ENCODE results near the gene MFAP4. TPM values are rescaled to one million over a fixed set of nuclear protein-coding genes. Genes with fewer than 3 reads are reported as not detected.

MFAP4 gene
- total RNA-seq, 1 experiment from 2014 or later: 24.8 TPM

GRCh38 chr17:19414396-19415280 lies 27.6 kb upstream of the MFAP4 start:
- no peaks in the 10 kb centered on the region for H3K36me3 ChIP-seq (replicated peaks; ENCODE audit: control insufficient read depth, insufficient read depth, low read length)
- no peaks in the 10 kb centered on the region for H3K27me3 ChIP-seq (ENCODE audit: control insufficient read depth, insufficient read depth, low read length)
- H3K4me3 ChIP-seq (ENCODE audit: insufficient read depth, low read depth, low read length): no peak overlapping the region
- DNase-seq: peak; percentile 39

- no peaks in the 10 kb centered on the region for H3K36me3 ChIP-seq (replicated peaks; ENCODE audit: control insufficient read depth, insufficient read depth, low read length)
- no peak for DNase-seq
- no peak overlapping the region for H3K4me3 ChIP-seq (ENCODE audit: insufficient read depth, low read depth, low read length)
- no peaks in the 10 kb centered on the region for H3K27me3 ChIP-seq (ENCODE audit: control insufficient read depth, insufficient read depth, low read length)
Measured at GRCh38 chr17:19413761-19414160, 26.8 kb upstream of the MFAP4 start.

- H3K36me3 ChIP-seq (replicated peaks; ENCODE audit: control insufficient read depth, insufficient read depth, low read length): no peaks in the 10 kb centered on the region
Measured at GRCh38 chr17:19412984-19413383, 26.0 kb upstream of the MFAP4 start.

GRCh38 chr17:19412510-19412909 lies 25.5 kb upstream of the MFAP4 start:
- Histone ChIP-seq H3K36me3 (replicated peaks; ENCODE audit: control insufficient read depth, insufficient read depth, low read length) (no peaks in the 10 kb centered on the region), H3K27me3 (ENCODE audit: control insufficient read depth, insufficient read depth, low read length) (no peaks in the 10 kb centered on the region), H3K4me3 (ENCODE audit: insufficient read depth, low read depth, low read length) (no peak overlapping the region)
- DNase-seq: no peak

More at GRCh38 chr17:19412984-19413383, 26.0 kb upstream of the MFAP4 start:
- Histone ChIP-seq H3K27me3 (ENCODE audit: control insufficient read depth, insufficient read depth, low read length) (no peaks in the 10 kb centered on the region), H3K4me3 (ENCODE audit: insufficient read depth, low read depth, low read length) (no peak overlapping the region)
- no peak for DNase-seq

GRCh38 chr17:19411631-19412030 lies 24.6 kb upstream of the MFAP4 start:
- Histone ChIP-seq H3K27me3 (ENCODE audit: control insufficient read depth, insufficient read depth, low read length) (no peaks in the 10 kb centered on the region), H3K4me3 (ENCODE audit: insufficient read depth, low read depth, low read length) (no peak overlapping the region), H3K36me3 (replicated peaks; ENCODE audit: control insufficient read depth, insufficient read depth, low read length) (no peaks in the 10 kb centered on the region)
- peak; percentile 63 for DNase-seq

GRCh38 chr17:19410875-19411620 lies 24.1 kb upstream of the MFAP4 start, which contains the start of gene RNF112:
TSS of gene RNF112 (plus strand) at chr17:19411232. CDS start at chr17:19411409, 177 bp downstream.
- Histone ChIP-seq H3K36me3 (replicated peaks; ENCODE audit: control insufficient read depth, insufficient read depth, low read length) (no peaks in the 10 kb centered on the region), H3K27me3 (ENCODE audit: control insufficient read depth, insufficient read depth, low read length) (no peaks in the 10 kb centered on the region), H3K4me3 (ENCODE audit: insufficient read depth, low read depth, low read length) (peak within 1 kb of the TSS; percentile 5; the same call in 1 of the 2 replicates)
- DNase-seq: peak; percentile 83

- Histone ChIP-seq H3K36me3 (replicated peaks; ENCODE audit: control insufficient read depth, insufficient read depth, low read length) (no peaks in the 10 kb centered on the region), H3K4me3 (ENCODE audit: insufficient read depth, low read depth, low read length) (no peak overlapping the region), H3K27me3 (ENCODE audit: control insufficient read depth, insufficient read depth, low read length) (no peaks in the 10 kb centered on the region)
- DNase-seq: no peak
Measured at GRCh38 chr17:19410091-19410490, 23.1 kb upstream of the MFAP4 start.

- no peaks in the 10 kb centered on the region for H3K36me3 ChIP-seq (replicated peaks; ENCODE audit: control insufficient read depth, insufficient read depth, low read length)
- H3K4me3 ChIP-seq (ENCODE audit: insufficient read depth, low read depth, low read length): no peak overlapping the region
- DNase-seq: peak; percentile 11
- no peaks in the 10 kb centered on the region for H3K27me3 ChIP-seq (ENCODE audit: control insufficient read depth, insufficient read depth, low read length)
Measured at GRCh38 chr17:19409509-19409908, 22.5 kb upstream of the MFAP4 start.

- DNase-seq: peak; percentile 10
- H3K27me3 ChIP-seq (ENCODE audit: control insufficient read depth, insufficient read depth, low read length): no peaks in the 10 kb centered on the region
Measured at GRCh38 chr17:19409066-19409465, 22.1 kb upstream of the MFAP4 start.

GRCh38 chr17:19408346-19408710 lies 21.3 kb upstream of the MFAP4 start:
- Histone ChIP-seq H3K36me3 (replicated peaks; ENCODE audit: control insufficient read depth, insufficient read depth, low read length) (no peaks in the 10 kb centered on the region), H3K27me3 (ENCODE audit: control insufficient read depth, insufficient read depth, low read length) (no peaks in the 10 kb centered on the region), H3K4me3 (ENCODE audit: insufficient read depth, low read depth, low read length) (no peak overlapping the region)
- DNase-seq: no peak

More at GRCh38 chr17:19409066-19409465, 22.1 kb upstream of the MFAP4 start:
- no peak overlapping the region for H3K4me3 ChIP-seq (ENCODE audit: insufficient read depth, low read depth, low read length)
- no peaks in the 10 kb centered on the region for H3K36me3 ChIP-seq (replicated peaks; ENCODE audit: control insufficient read depth, insufficient read depth, low read length)

GRCh38 chr17:19407601-19408345 lies 20.8 kb upstream of the MFAP4 start:
- peak; percentile 9 for DNase-seq
- Histone ChIP-seq H3K4me3 (ENCODE audit: insufficient read depth, low read depth, low read length) (no peak overlapping the region), H3K36me3 (replicated peaks; ENCODE audit: control insufficient read depth, insufficient read depth, low read length) (no peaks in the 10 kb centered on the region), H3K27me3 (ENCODE audit: control insufficient read depth, insufficient read depth, low read length) (no peaks in the 10 kb centered on the region)

GRCh38 chr17:19405114-19405513 lies 18.1 kb upstream of the MFAP4 start:
- DNase-seq: peak; percentile 10
- no peaks in the 10 kb centered on the region for H3K36me3 ChIP-seq (replicated peaks; ENCODE audit: control insufficient read depth, insufficient read depth, low read length)
- no peak overlapping the region for H3K4me3 ChIP-seq (ENCODE audit: insufficient read depth, low read depth, low read length)

GRCh38 chr17:19404264-19404663 lies 17.3 kb upstream of the MFAP4 start:
- Histone ChIP-seq H3K27me3 (ENCODE audit: control insufficient read depth, insufficient read depth, low read length) (no peaks in the 10 kb centered on the region), H3K36me3 (replicated peaks; ENCODE audit: control insufficient read depth, insufficient read depth, low read length) (no peaks in the 10 kb centered on the region), H3K4me3 (ENCODE audit: insufficient read depth, low read depth, low read length) (no peak overlapping the region)
- no peak for DNase-seq

More at GRCh38 chr17:19405114-19405513, 18.1 kb upstream of the MFAP4 start:
- H3K27me3 ChIP-seq (ENCODE audit: control insufficient read depth, insufficient read depth, low read length): no peaks in the 10 kb centered on the region

GRCh38 chr17:19403021-19403420 lies 16.0 kb upstream of the MFAP4 start:
- Histone ChIP-seq H3K27me3 (ENCODE audit: control insufficient read depth, insufficient read depth, low read length) (no peaks in the 10 kb centered on the region), H3K36me3 (replicated peaks; ENCODE audit: control insufficient read depth, insufficient read depth, low read length) (no peaks in the 10 kb centered on the region), H3K4me3 (ENCODE audit: insufficient read depth, low read depth, low read length) (no peak overlapping the region)
- peak; percentile 12 for DNase-seq
